Transverse colon (tissue), 4 donors: ENCODE results near the gene AVPR2.

ENCODE experiments used
- POLR2A ChIP-seq: fragments of 450-650 bp; IDR thresholded peaks from one replicate; pipeline ENCODE4 v1.6.1; 2016; ENCODE audit warnings: antibody characterized with exemption, mild to moderate bottlenecking, moderate library complexity
- POLR2AphosphoS5 ChIP-seq, 3 donors: sonication (generic); formaldehyde crosslinking; IDR thresholded peaks; one replicate each; pipeline ENCODE4 v1.6.1; 2016; ENCODE audit warnings: antibody characterized with exemption in 3 of 3
- TF ChIP-seq, protein P1 (sequence below), 5 experiments: fragments of 200-600 bp in 3 of 5; fragments of 450-650 bp in 2 of 5; sonication (generic) in 3 of 5; IDR thresholded peaks; 1 replicate in 2 of 5; 2 replicates in 3 of 5; pipeline ENCODE4 v1.5.1; 2016 to 2017; ENCODE audit warnings: antibody characterized with exemption in 5 of 5, inconsistent platforms in 3 of 5, mild to moderate bottlenecking in 2 of 5, moderate library complexity in 1 of 5

DNA sequence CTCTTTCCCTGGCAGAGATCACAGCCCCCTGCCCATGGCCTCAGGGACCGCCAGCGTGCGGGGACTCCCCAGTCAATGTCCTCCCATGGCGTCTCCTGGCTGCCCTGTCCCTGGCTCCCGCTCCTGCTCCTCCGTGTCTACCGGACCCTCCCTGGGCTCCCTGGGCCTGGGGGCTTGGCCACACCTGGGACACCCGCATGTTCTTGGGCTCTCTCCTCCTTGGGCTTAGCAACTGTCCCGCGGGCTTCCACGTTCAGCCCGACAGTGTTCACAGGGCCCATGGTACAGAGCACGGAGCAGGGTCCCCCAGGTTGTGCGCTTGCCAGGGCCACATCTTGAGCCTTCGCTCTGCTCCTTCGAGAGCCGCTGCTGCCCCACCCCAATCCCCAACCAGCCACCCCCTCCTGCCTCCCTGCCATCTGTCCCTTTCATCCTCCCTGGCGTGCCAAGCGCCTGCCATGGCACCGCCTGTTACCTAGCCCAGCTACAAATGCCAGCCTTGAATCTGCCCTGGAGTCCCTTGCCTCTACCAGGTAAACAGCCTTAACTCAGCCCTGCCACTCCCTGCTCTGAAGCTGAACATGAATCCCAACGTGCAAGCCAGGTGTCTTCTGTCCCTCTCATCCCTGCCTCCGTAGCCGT is 3.9 kb downstream of the AVPR2 start:
- TF ChIP-seq, protein P1, sequence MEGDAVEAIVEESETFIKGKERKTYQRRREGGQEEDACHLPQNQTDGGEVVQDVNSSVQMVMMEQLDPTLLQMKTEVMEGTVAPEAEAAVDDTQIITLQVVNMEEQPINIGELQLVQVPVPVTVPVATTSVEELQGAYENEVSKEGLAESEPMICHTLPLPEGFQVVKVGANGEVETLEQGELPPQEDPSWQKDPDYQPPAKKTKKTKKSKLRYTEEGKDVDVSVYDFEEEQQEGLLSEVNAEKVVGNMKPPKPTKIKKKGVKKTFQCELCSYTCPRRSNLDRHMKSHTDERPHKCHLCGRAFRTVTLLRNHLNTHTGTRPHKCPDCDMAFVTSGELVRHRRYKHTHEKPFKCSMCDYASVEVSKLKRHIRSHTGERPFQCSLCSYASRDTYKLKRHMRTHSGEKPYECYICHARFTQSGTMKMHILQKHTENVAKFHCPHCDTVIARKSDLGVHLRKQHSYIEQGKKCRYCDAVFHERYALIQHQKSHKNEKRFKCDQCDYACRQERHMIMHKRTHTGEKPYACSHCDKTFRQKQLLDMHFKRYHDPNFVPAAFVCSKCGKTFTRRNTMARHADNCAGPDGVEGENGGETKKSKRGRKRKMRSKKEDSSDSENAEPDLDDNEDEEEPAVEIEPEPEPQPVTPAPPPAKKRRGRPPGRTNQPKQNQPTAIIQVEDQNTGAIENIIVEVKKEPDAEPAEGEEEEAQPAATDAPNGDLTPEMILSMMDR (IDR thresholded peaks at IDR 0.05), result no peak
- TF ChIP-seq POLR2AphosphoS5 (IDR thresholded peaks at IDR 0.05), result no peak
- no peak for TF ChIP-seq POLR2A
